Glomerular endothelial cell (primary cell): ENCODE measurements around the gene ZAP70. TPM values are rescaled to one million over a fixed set of nuclear protein-coding genes. Genes with fewer than 3 reads are reported as not detected.

Experiments used
- DNase-seq: peaks from one replicate; pipeline ENCODE4 v3.0.0-alpha.2; 2011; ENCODE audit warnings: low read depth, low spot score; ENCODE audit errors: extremely low read depth
- total RNA-seq: library from RNA; depleted of rRNA; stranded (reverse); fragments of >200 nt; gene quantifications from 2 replicates; pipeline ENCODE4 v1.2.3, GENCODE V29; 2015

ZAP70 gene
- total RNA-seq, 1 donor from 2014 or later, result 2.7 TPM

GRCh38 chr2:97732436-97733340, 19.3 kb downstream of the ZAP70 start:
- no peak for DNase-seq

- no peak for DNase-seq
These were observed 20.1 kb downstream of the ZAP70 start for GRCh38 chr2:97733341-97734035.

GRCh38 chr2:97734061-97735051, 21.0 kb downstream of the ZAP70 start:
- no peak for DNase-seq

GRCh38 chr2:97735161-97735561, 21.8 kb downstream of the ZAP70 start:
- DNase-seq, result no peak

GRCh38 chr2:97736185-97736584, 22.8 kb downstream of the ZAP70 start:
- DNase-seq, result no peak

GRCh38 chr2:97736608-97737330, 23.4 kb downstream of the ZAP70 start:
- DNase-seq, result no peak

GRCh38 chr2:97737421-97738178, 24.2 kb downstream of the ZAP70 start:
- DNase-seq, result no peak

- DNase-seq, result no peak
These were observed 25.0 kb downstream of the ZAP70 start for GRCh38 chr2:97738179-97739019.

GRCh38 chr2:97739020-97739892, 25.9 kb downstream of the ZAP70 start:
- DNase-seq, result no peak

GRCh38 chr2:97739893-97740245, 26.5 kb downstream of the ZAP70 start:
- no peak for DNase-seq

- DNase-seq, result no peak
These were observed 27.3 kb downstream of the ZAP70 start for GRCh38 chr2:97740590-97741182.

GRCh38 chr2:97741251-97741650, 27.9 kb downstream of the ZAP70 start:
- no peak for DNase-seq

GRCh38 chr2:97741686-97742085, 28.3 kb downstream of the ZAP70 start:
- no peak for DNase-seq

GRCh38 chr2:97742381-97742847, 29.0 kb downstream of the ZAP70 start:
- DNase-seq, result no peak

GRCh38 chr2:97743913-97744312, 30.5 kb downstream of the ZAP70 start:
- no peak for DNase-seq

GRCh38 chr2:97745474-97746174, 32.2 kb downstream of the ZAP70 start:
- no peak for DNase-seq

GRCh38 chr2:97747285-97747684, 33.9 kb downstream of the ZAP70 start:
- no peak for DNase-seq
